Panc1 (cell line): ENCODE measurements around the gene MLEC. TPM values are rescaled to one million over a fixed set of nuclear protein-coding genes. Genes with fewer than 3 reads are reported as not detected.

Experiments
- ATAC-seq: fragments of 200-7000 bp; cut with Tn5 transposase; 2 replicates; pipeline ENCODE4 v1.9.1; 2020; ENCODE audit warnings: mild to moderate bottlenecking, moderate library complexity
- BruUV-seq: library from RNA; stranded (reverse); fragments of 400-500 nt; replicated peaks from 2 replicates; lab custom pipeline; 2021; lab: Mats Ljungman, UMichigan
- CTCF ChIA-PET: fragments of 300-600 bp; sonication (Branson Sonifier 250); formaldehyde crosslinking; loops from one replicate; lab custom pipeline; 2022; ENCODE audit warnings: antibody characterized with exemption; lab: Charles Lee
- POLR2A ChIA-PET: fragments of 300-600 bp; sonication (Branson Sonifier 250); formaldehyde crosslinking; loops from one replicate; lab custom pipeline; 2022; ENCODE audit warnings: antibody characterized with exemption; lab: Charles Lee
- DNase-seq: peaks from one replicate; pipeline ENCODE4 v3.0.0-alpha.2; 2010; ENCODE audit warnings: low read depth, low spot score
- H3K27ac ChIP-seq: 2 replicates; pipeline ENCODE4 v1.5.1; 2011; ENCODE audit warnings: mild to moderate bottlenecking, low read length, inconsistent platforms
- H3K27me3 ChIP-seq: fragments of 200-500 bp; sonication (Bioruptor generic); 2 replicates; pipeline ENCODE4 v1.6.0; 2014; ENCODE audit warnings: low read length, inconsistent platforms; ENCODE audit not compliant: control insufficient read depth, insufficient read depth
- H3K36me3 ChIP-seq: fragments of 200-500 bp; sonication (Bioruptor generic); 2 replicates; pipeline ENCODE4 v1.5.1; 2014; ENCODE audit warnings: inconsistent platforms, mild to moderate bottlenecking, low read length, moderate library complexity; ENCODE audit not compliant: control insufficient read depth, insufficient read depth
- H3K4me1 ChIP-seq: 2 replicates; pipeline ENCODE4 v1.5.1; 2011; ENCODE audit warnings: inconsistent platforms, mild to moderate bottlenecking, low read length, moderate library complexity; ENCODE audit not compliant: control insufficient read depth, insufficient read depth
- H3K4me3 ChIP-seq, 2 experiments: 2 replicates each; pipeline ENCODE4 v1.5.1; 2011 to 2012; ENCODE audit warnings: low read depth in 2 of 2, low read length in 2 of 2, mild to moderate bottlenecking in 2 of 2, inconsistent platforms in 1 of 2, moderate library complexity in 1 of 2
- H3K9me3 ChIP-seq: fragments of 200-500 bp; sonication (Bioruptor generic); 2 replicates; pipeline ENCODE4 v1.5.1; 2014; ENCODE audit warnings: low read depth, mild to moderate bottlenecking, inconsistent platforms, low read length, moderate library complexity; ENCODE audit not compliant: control insufficient read depth, insufficient read depth
- CTCF ChIP-seq: fragments of 450-650 bp; IDR thresholded peaks from 2 replicates; pipeline ENCODE4 v1.5.1; 2017; ENCODE audit warnings: mild to moderate bottlenecking
- POLR2AphosphoS5 ChIP-seq: IDR thresholded peaks from 2 replicates; pipeline ENCODE4 v1.6.1; 2012; ENCODE audit warnings: mild to moderate bottlenecking, low read depth, low read length, moderate library complexity
- REST ChIP-seq, 2 experiments: IDR thresholded peaks; 2 replicates each; pipeline ENCODE4 v1.6.1; 2011 to 2012; ENCODE audit warnings: low read depth in 2 of 2, control low read depth in 1 of 2, low read length in 1 of 2, mild to moderate bottlenecking in 1 of 2, moderate library complexity in 1 of 2; ENCODE audit not compliant: insufficient read depth in 1 of 2
- SIN3A ChIP-seq: IDR thresholded peaks from 2 replicates; pipeline ENCODE4 v1.6.1; 2012; ENCODE audit warnings: low read depth, mild to moderate bottlenecking, low read length, moderate library complexity, borderline replicate concordance; ENCODE audit not compliant: insufficient read depth
- TCF7L2 ChIP-seq: IDR thresholded peaks from 2 replicates; pipeline ENCODE4 v1.6.1; 2011; ENCODE audit warnings: mild to moderate bottlenecking, low read depth, low read length, inconsistent platforms
- in situ Hi-C: cut with HindIII; loops from 2 replicates; pipeline ENCODE4 v1.10.0; 2016; ENCODE audit warnings: low sequenced_read_pairs, low pct_unique_long_range_greater_than_20kb
- intact Hi-C: fragments of 100-400 bp; cut with micrococcal nuclease; formaldehyde crosslinking; loops from one replicate; pipeline ENCODE4 v1.10.0; 2022; ENCODE audit not compliant: unreplicated experiment
- total RNA-seq: library from RNA; stranded (reverse); gene quantifications from one replicate; pipeline ENCODE4 v1.2.1, GENCODE V29; 2021; ENCODE audit not compliant: unreplicated experiment

Gene MLEC
- total RNA-seq, 1 experiment from 2014 or later = 171 TPM

GRCh38 chr12:120700886-120701285 is 13.9 kb downstream of the MLEC start:
- in situ Hi-C loops (no loop called here), intact Hi-C loops (no loop called here)
- no peak for TF ChIP-seq CTCF
- no peak for TF ChIP-seq POLR2AphosphoS5
- no peak for TF ChIP-seq TCF7L2
- TF ChIP-seq REST (IDR thresholded peaks at IDR 0.05; ENCODE audit: insufficient read depth in 1 of 2, low read depth in 2 of 2, low read length in 1 of 2) = no peak
- no peak for TF ChIP-seq SIN3A
- Histone ChIP-seq H3K9me3 (no peaks in the 10 kb centered on the region), H3K36me3 (peaks cover 11% of the 10 kb centered on the region), H3K4me3 (no peak overlapping the region), H3K4me1 (no peaks in the 10 kb centered on the region), H3K27me3 (no peaks in the 10 kb centered on the region), H3K27ac (no peak overlapping the region)
- CTCF ChIA-PET = no interaction called here
- POLR2A ChIA-PET = interaction anchor here (0.6 kb wide), 1 partner anchor 35 kb away, joined by 3 read pairs; no protein-coding TSS in a partner anchor
- no TSS peak for BruUV-seq
- ATAC-seq (no peak), DNase-seq (no peak)

GRCh38 chr12:120702637-120703036 is 15.7 kb downstream of the MLEC start:
- Histone ChIP-seq H3K27me3 (no peaks in the 10 kb centered on the region), H3K4me1 (no peaks in the 10 kb centered on the region), H3K9me3 (no peaks in the 10 kb centered on the region), H3K27ac (no peak overlapping the region), H3K4me3 (no peak overlapping the region), H3K36me3 (peaks cover 2% of the 10 kb centered on the region)
- ATAC-seq (no peak), DNase-seq (no peak)
- ChIA-PET POLR2A (no interaction called here), CTCF (no interaction called here)
- no peak for TF ChIP-seq POLR2AphosphoS5
- TF ChIP-seq CTCF = no peak
- TF ChIP-seq TCF7L2 = no peak
- TF ChIP-seq REST (IDR thresholded peaks at IDR 0.05; ENCODE audit: insufficient read depth in 1 of 2, low read depth in 2 of 2, low read length in 1 of 2) = no peak
- no peak for TF ChIP-seq SIN3A
- intact Hi-C loops = no loop called here
- BruUV-seq = no TSS peak
- in situ Hi-C loops = no loop called here
